ENCODE measurements around the gene AQP6.

Gene AQP6

GRCh38 chr12:50026691-50027090 is 53.9 kb downstream of the AQP6 start:
- Mint-ChIP-seq H3K9me3 (no peaks in the 10 kb centered on the region), H3K4me1 (peaks cover 27% of the 10 kb centered on the region), H3K27me3 (ENCODE audit: low read depth) (peaks cover 8% of the 10 kb centered on the region), H3K27ac (peak overlapping the region in 1 of 3 experiments; percentile 84), H3K36me3 (ENCODE audit: low read depth) (no peaks in the 10 kb centered on the region), H3K4me3 (peak overlapping the region in 1 of 3 experiments; percentile 18)
- no peak for TF ChIP-seq CTCF (IDR thresholded peaks at IDR 0.05; ENCODE audit: unreplicated experiment in 3 of 3)

Data from nephron (organoid).